Right ventricle myocardium superior (tissue), 1 donor: Measurements from ENCODE around the gene CNBP. TPM values are rescaled to one million over a fixed set of nuclear protein-coding genes. Genes with fewer than 3 reads are reported as not detected.
"Not testable (repeated sequence)": the region's sequence is repeated elsewhere in the genome, so short reads cannot be mapped to it uniquely, and the experiment has no call there.

Experiments used
- ATAC-seq: fragments of 200-7000 bp; cut with Tn5 transposase; one replicate; pipeline ENCODE4 v1.9.1; 2020; ENCODE audit warnings: mild to moderate bottlenecking; ENCODE audit not compliant: poor library complexity
- DNase-seq: peaks from one replicate; pipeline ENCODE4 v3.0.0-alpha.2; 2020
- intact Hi-C: fragments of 100-400 bp; cut with DNase I; formaldehyde crosslinking; loops from one replicate; pipeline ENCODE4 v1.11.2; 2022
- long read RNA-seq: library from polyadenylated mRNA; unstranded; transcript quantifications from one replicate; pipeline ENCODE4 v2.0.0, GENCODE V29; 2021
- total RNA-seq: library from RNA; stranded (reverse); fragmentation: NEBNext Ultra II Directional; extraction: Animal tissue kit (Norgen Biotek cat#: 25700); gene quantifications from one replicate; pipeline ENCODE4 v1.2.1, GENCODE V29; 2021
- donor health status: DM: no; HTN: yes; CAD: no; lungs with severe emphysema.

Gene CNBP
- total RNA-seq, result 476 TPM
- long read RNA-seq, transcript CNBP-204 (5 exons, 1,641 nt), result minor isoform, 136 of 1,084 reads
- long read RNA-seq, transcript CNBP-207 (5 exons, 1,626 nt), result minor isoform, 299 of 1,084 reads
- long read RNA-seq, transcript CNBP-208 (5 exons, 1,549 nt), result minor isoform, 24 of 1,084 reads
- long read RNA-seq, transcript CNBP-201 (5 exons, 1,664 nt), result major isoform, 475 of 1,084 reads
- long read RNA-seq, partial matches to known transcripts, result 13 of 1,084 reads
- long read RNA-seq, other reads (novel, unspliced or antisense), result 126 of 1,084 reads

- peak; percentile 97 for DNase-seq
- intact Hi-C loops, result loop anchor here (5.0 kb wide), 1 partner anchor 44 kb away; no protein-coding TSS in a partner anchor
- peak; percentile 98 for ATAC-seq
Measured at GRCh38 chr3:129183569-129184395, at the start of gene CNBP. CNBP (minus strand) TSS chr3:129183896; CDS start chr3:129171757, 12,139 bp downstream.

GRCh38 chr3:129231331-129232119, 47.8 kb upstream of the CNBP start:
- intact Hi-C loops, result no loop called here
- ATAC-seq (no peak), DNase-seq (no peak)

- intact Hi-C loops, result no loop called here
- ATAC-seq (peak; percentile 36), DNase-seq (no peak)
Measured at GRCh38 chr3:129230311-129231019, 46.8 kb upstream of the CNBP start.

GRCh38 chr3:129228891-129229585, 45.3 kb upstream of the CNBP start:
- peak; percentile 62 for DNase-seq
- ATAC-seq, result no peak
- intact Hi-C loops, result loop anchor here (5.0 kb wide), 1 partner anchor 47 kb away; the partner anchor contains the start of gene CNBP

- intact Hi-C loops, result loop anchor here (5.0 kb wide), 1 partner anchor 44 kb away; the partner anchor contains the start of gene CNBP
- DNase-seq (peak; percentile 91), ATAC-seq (peak; percentile 79)
Measured at GRCh38 chr3:129226374-129226773, 42.7 kb upstream of the CNBP start.

- peak; percentile 95 for ATAC-seq
Measured at GRCh38 chr3:129224984-129225393, 41.3 kb upstream of the CNBP start.

GRCh38 chr3:129224387-129224786, 40.7 kb upstream of the CNBP start:
- ATAC-seq, DNase-seq, intact Hi-C loops: not testable (repeated sequence)

More at GRCh38 chr3:129224984-129225393, 41.3 kb upstream of the CNBP start:
- peak; percentile 91 for DNase-seq
- intact Hi-C loops, result loop anchor here (5.0 kb wide), 1 partner anchor 43 kb away; the partner anchor contains the start of gene CNBP

- DNase-seq, result no peak
- ATAC-seq, result no peak
- intact Hi-C loops, result no loop called here
Measured at GRCh38 chr3:129218742-129219141, 35.0 kb upstream of the CNBP start.

- intact Hi-C loops, result no loop called here
- ATAC-seq (no peak), DNase-seq (no peak)
Measured at GRCh38 chr3:129213238-129213637, 29.5 kb upstream of the CNBP start.

GRCh38 chr3:129211772-129212171, 28.1 kb upstream of the CNBP start:
- intact Hi-C loops, result no loop called here
- DNase-seq, result peak; percentile 83
- peak; percentile 75 for ATAC-seq

- intact Hi-C loops, result no loop called here
- ATAC-seq (no peak), DNase-seq (no peak)
Measured at GRCh38 chr3:129211345-129211744, 27.6 kb upstream of the CNBP start.

- DNase-seq (no peak), ATAC-seq (no peak)
- intact Hi-C loops, result no loop called here
Measured at GRCh38 chr3:129207479-129207878, 23.8 kb upstream of the CNBP start.

GRCh38 chr3:129205109-129205832, 21.6 kb upstream of the CNBP start:
- intact Hi-C loops, result no loop called here
- DNase-seq (no peak), ATAC-seq (no peak)

GRCh38 chr3:129204473-129204872, 20.8 kb upstream of the CNBP start:
- intact Hi-C loops, result no loop called here
- DNase-seq (no peak), ATAC-seq (no peak)

- intact Hi-C loops, result no loop called here
- no peak for DNase-seq
- ATAC-seq, result no peak
Measured at GRCh38 chr3:129199366-129199765, 15.7 kb upstream of the CNBP start.

- intact Hi-C loops, result no loop called here
- ATAC-seq (peak; percentile 12), DNase-seq (no peak)
Measured at GRCh38 chr3:129197321-129197720, 13.6 kb upstream of the CNBP start.

GRCh38 chr3:129196601-129197000, 12.9 kb upstream of the CNBP start:
- intact Hi-C loops, result no loop called here
- DNase-seq (no peak), ATAC-seq (no peak)
